ENCODE measurements around the gene TSHZ2.

The TSHZ2 gene

GRCh38 chr20:53282217-53282955 lies 310.2 kb downstream of the TSHZ2 start:
- H3K4me3 ChIP-seq (replicated peaks; ENCODE audit: low read depth, low read length): no peak overlapping the region
- H3K36me3 ChIP-seq (ENCODE audit: control insufficient read depth, insufficient read depth, low read length): no peaks in the 10 kb centered on the region
- TF ChIP-seq CTCF (IDR thresholded peaks at IDR 0.05; ENCODE audit: insufficient read depth, low read length, poor library complexity, severe bottlenecking): no peak
- no peaks in the 10 kb centered on the region for H3K27me3 ChIP-seq (replicated peaks; ENCODE audit: control insufficient read depth, insufficient read depth, low read length)
- DNase-seq (ENCODE audit: extremely low read depth, insufficient read length): no peak

GRCh38 chr20:53283011-53283410 lies 310.9 kb downstream of the TSHZ2 start:
- Histone ChIP-seq H3K36me3 (ENCODE audit: control insufficient read depth, insufficient read depth, low read length) (no peaks in the 10 kb centered on the region), H3K4me3 (replicated peaks; ENCODE audit: low read depth, low read length) (no peak overlapping the region), H3K27me3 (replicated peaks; ENCODE audit: control insufficient read depth, insufficient read depth, low read length) (no peaks in the 10 kb centered on the region)
- no peak for TF ChIP-seq CTCF (IDR thresholded peaks at IDR 0.05; ENCODE audit: insufficient read depth, low read length, poor library complexity, severe bottlenecking)
- DNase-seq (ENCODE audit: extremely low read depth, insufficient read length): no peak

GRCh38 chr20:53283597-53283996 lies 311.4 kb downstream of the TSHZ2 start:
- no peak for DNase-seq (ENCODE audit: extremely low read depth, insufficient read length)
- no peaks in the 10 kb centered on the region for H3K27me3 ChIP-seq (replicated peaks; ENCODE audit: control insufficient read depth, insufficient read depth, low read length)
- no peak for TF ChIP-seq CTCF (IDR thresholded peaks at IDR 0.05; ENCODE audit: insufficient read depth, low read length, poor library complexity, severe bottlenecking)
- no peak overlapping the region for H3K4me3 ChIP-seq (replicated peaks; ENCODE audit: low read depth, low read length)
- no peaks in the 10 kb centered on the region for H3K36me3 ChIP-seq (ENCODE audit: control insufficient read depth, insufficient read depth, low read length)

GRCh38 chr20:53284256-53284655 lies 312.1 kb downstream of the TSHZ2 start:
- no peaks in the 10 kb centered on the region for H3K36me3 ChIP-seq (ENCODE audit: control insufficient read depth, insufficient read depth, low read length)
- TF ChIP-seq CTCF (IDR thresholded peaks at IDR 0.05; ENCODE audit: insufficient read depth, low read length, poor library complexity, severe bottlenecking): no peak
- no peaks in the 10 kb centered on the region for H3K27me3 ChIP-seq (replicated peaks; ENCODE audit: control insufficient read depth, insufficient read depth, low read length)
- no peak for DNase-seq (ENCODE audit: extremely low read depth, insufficient read length)
- no peak overlapping the region for H3K4me3 ChIP-seq (replicated peaks; ENCODE audit: low read depth, low read length)

- H3K36me3 ChIP-seq (ENCODE audit: control insufficient read depth, insufficient read depth, low read length): no peaks in the 10 kb centered on the region
- H3K27me3 ChIP-seq (replicated peaks; ENCODE audit: control insufficient read depth, insufficient read depth, low read length): no peaks in the 10 kb centered on the region
- no peak for TF ChIP-seq CTCF (IDR thresholded peaks at IDR 0.05; ENCODE audit: insufficient read depth, low read length, poor library complexity, severe bottlenecking)
- no peak overlapping the region for H3K4me3 ChIP-seq (replicated peaks; ENCODE audit: low read depth, low read length)
- DNase-seq (ENCODE audit: extremely low read depth, insufficient read length): no peak
Measured at GRCh38 chr20:53284696-53285095, 312.5 kb downstream of the TSHZ2 start.
